HepG2 (cell line): Measurements from ENCODE around the gene LMAN2L. TPM values are rescaled to one million over a fixed set of nuclear protein-coding genes. Genes with fewer than 3 reads are reported as not detected.

Source experiments
- ATRX ChIP-seq: sonication (generic); formaldehyde crosslinking; IDR thresholded peaks from 2 replicates; pipeline ENCODE4 v1.4.0; 2020; ENCODE audit warnings: missing genetic modification reagents, borderline replicate concordance
- CBX1 ChIP-seq: IDR thresholded peaks from one replicate; pipeline ENCODE4 v1.6.1; 2016; ENCODE audit warnings: antibody characterized with exemption, low read depth
- CREB3 ChIP-seq: sonication (generic); formaldehyde crosslinking; IDR thresholded peaks from 2 replicates; pipeline ENCODE4 v1.5.0; 2020; ENCODE audit warnings: missing genetic modification reagents
- GZF1 ChIP-seq: sonication (generic); formaldehyde crosslinking; IDR thresholded peaks from 2 replicates; pipeline ENCODE4 v1.5.1; 2020; ENCODE audit warnings: mild to moderate bottlenecking, missing genetic modification reagents
- IRX3 ChIP-seq: sonication (generic); formaldehyde crosslinking; IDR thresholded peaks from 2 replicates; pipeline ENCODE4 v1.8.1; 2023; ENCODE audit warnings: mild to moderate bottlenecking, low read depth, missing genetic modification reagents, borderline replicate concordance
- MYNN ChIP-seq: sonication (generic); formaldehyde crosslinking; IDR thresholded peaks from 2 replicates; pipeline ENCODE4 v1.4.0; 2020; ENCODE audit warnings: mild to moderate bottlenecking, low read depth, missing genetic modification reagents
- NFATC3 ChIP-seq: sonication (generic); formaldehyde crosslinking; IDR thresholded peaks from 2 replicates; pipeline ENCODE4 v1.5.1; 2020; ENCODE audit warnings: mild to moderate bottlenecking, missing genetic modification reagents
- NR3C1 ChIP-seq: sonication (generic); formaldehyde crosslinking; IDR thresholded peaks from 2 replicates; pipeline ENCODE4 v1.4.0; 2020; ENCODE audit warnings: missing genetic modification reagents
- RCOR2 ChIP-seq: IDR thresholded peaks from 2 replicates; pipeline ENCODE4 v1.6.1; 2016; ENCODE audit warnings: missing biosample characterization, missing genetic modification reagents
- RFXAP ChIP-seq: sonication (generic); formaldehyde crosslinking; IDR thresholded peaks from 2 replicates; pipeline ENCODE4 v1.4.0; 2020; ENCODE audit warnings: missing genetic modification reagents, borderline replicate concordance
- RNF2 ChIP-seq: fragments of 450-650 bp; conservative IDR thresholded peaks from 2 replicates; pipeline ENCODE4 v1.6.1; 2016; ENCODE audit warnings: low read depth
- ZNF331 ChIP-seq: sonication (generic); formaldehyde crosslinking; IDR thresholded peaks from 2 replicates; pipeline ENCODE4 v1.4.0; 2020; ENCODE audit warnings: missing genetic modification reagents
- ZNF354B ChIP-seq: sonication (generic); formaldehyde crosslinking; IDR thresholded peaks from 2 replicates; pipeline ENCODE4 v1.8.0; 2022; ENCODE audit warnings: mild to moderate bottlenecking, missing genetic modification reagents
- ZNF557 ChIP-seq: sonication (generic); formaldehyde crosslinking; IDR thresholded peaks from 2 replicates; pipeline ENCODE4 v1.4.0; 2020; ENCODE audit warnings: missing genetic modification reagents
- ZNF574 ChIP-seq: sonication (generic); formaldehyde crosslinking; IDR thresholded peaks from 2 replicates; pipeline ENCODE4 v1.4.0; 2020; ENCODE audit warnings: missing genetic modification reagents
- ZNF580 ChIP-seq: IDR thresholded peaks from 2 replicates; pipeline ENCODE4 v1.6.1; 2016; ENCODE audit warnings: low read depth, borderline replicate concordance
- ZNF770 ChIP-seq: sonication (generic); formaldehyde crosslinking; IDR thresholded peaks from 2 replicates; pipeline ENCODE4 v1.5.0; 2020; ENCODE audit warnings: mild to moderate bottlenecking, missing genetic modification reagents
- ZNF790 ChIP-seq: sonication (generic); formaldehyde crosslinking; IDR thresholded peaks from 2 replicates; pipeline ENCODE4 v1.8.0; 2022; ENCODE audit warnings: missing genetic modification reagents, mild to moderate bottlenecking, borderline replicate concordance
- ZSCAN21 ChIP-seq: sonication (generic); formaldehyde crosslinking; IDR thresholded peaks from 2 replicates; pipeline ENCODE4 v1.8.0; 2022; ENCODE audit warnings: mild to moderate bottlenecking, missing genetic modification reagents, moderate library complexity, borderline replicate concordance
- polyA plus RNA-seq, 8 experiments: library from polyadenylated mRNA; depleted of rRNA in 3 of 8; stranded (reverse) in 7 of 8; unstranded in 1 of 8; fragments of >200 nt; fragmentation: Illumina TruSeq in 4 of 8; extraction: Trizol in 4 of 8; gene quantifications; 2 replicates each; pipeline versions ENCODE4 v1.2.1 to v1.2.3, GENCODE V29; 2011 to 2016; ENCODE audit warnings: low read depth in 4 of 8, missing spikeins in 1 of 8, mixed read lengths in 1 of 8; ENCODE audit not compliant: insufficient read depth in 1 of 8
- total RNA-seq, 5 experiments: library from RNA; depleted of rRNA; stranded (reverse); fragments of >200 nt; fragmentation: Illumina TruSeq; extraction: Trizol; gene quantifications; 2 replicates each; pipeline ENCODE4 v1.2.3, GENCODE V29; 2016; ENCODE audit warnings: low read depth in 1 of 5
- TF ChIP-seq, protein P1 (sequence below), 2 experiments: sonication (generic) in 1 of 2; formaldehyde crosslinking in 1 of 2; IDR thresholded peaks; 2 replicates each; pipeline versions ENCODE4 v1.4.0 to v1.6.1; 2018 to 2020; ENCODE audit warnings: missing genetic modification reagents in 2 of 2, borderline replicate concordance in 1 of 2, low read depth in 1 of 2, mild to moderate bottlenecking in 1 of 2, missing biosample characterization in 1 of 2
- TF ChIP-seq, protein P2 (sequence below): sonication (generic); formaldehyde crosslinking; IDR thresholded peaks from 2 replicates; pipeline ENCODE4 v1.8.0; 2022; ENCODE audit warnings: low read depth, missing genetic modification reagents

Gene LMAN2L
- total and polyA plus RNA-seq, 2 of the 13 experiments (the other 11 are each of a cell fraction or from before 2014, with no cell fraction given), result 39.1 to 57.9 TPM

DNA sequence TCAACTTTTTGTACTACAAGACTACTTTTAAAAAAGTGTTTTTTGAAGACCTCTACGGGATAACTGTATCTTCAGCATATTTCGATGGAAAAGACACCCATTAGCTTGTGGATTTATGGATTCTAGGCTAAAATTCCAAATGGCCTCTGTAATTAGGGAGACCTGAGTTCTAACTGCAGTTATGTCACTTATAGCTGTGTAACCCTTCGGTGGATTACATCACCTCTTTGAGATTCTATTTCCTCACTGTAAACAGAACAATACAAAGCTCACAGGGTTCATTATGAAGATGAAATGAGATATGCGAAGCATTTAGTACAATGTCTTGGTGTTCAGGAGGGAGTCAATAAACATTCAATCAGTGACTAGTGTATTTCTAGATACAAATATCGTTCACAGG is 24.2 kb downstream of the LMAN2L start (continued):
- TF ChIP-seq GZF1 (no peak), RCOR2 (CRISPR knock-in tag) (no peak), IRX3 (CRISPR knock-in tag) (no peak), ZNF580 (CRISPR knock-in tag) (no peak), NFATC3 (no peak), MYNN (CRISPR knock-in tag) (no peak), ZNF770 (no peak), ZNF574 (CRISPR knock-in tag) (no peak), ZNF331 (CRISPR knock-in tag) (0 out of 2 replicates have a peak, but pooled peaks have one; percentile 36), ZNF354B (CRISPR knock-in tag) (no peak), ZNF557 (no peak), RFXAP (CRISPR knock-in tag) (no peak), NR3C1 (CRISPR knock-in tag) (no peak), CBX1 (no peak), CREB3 (CRISPR knock-in tag) (no peak), ATRX (CRISPR knock-in tag) (no peak), ZNF790 (CRISPR knock-in tag) (no peak), RNF2 (no peak), ZSCAN21 (CRISPR knock-in tag) (no peak)
- TF ChIP-seq, protein P1, sequence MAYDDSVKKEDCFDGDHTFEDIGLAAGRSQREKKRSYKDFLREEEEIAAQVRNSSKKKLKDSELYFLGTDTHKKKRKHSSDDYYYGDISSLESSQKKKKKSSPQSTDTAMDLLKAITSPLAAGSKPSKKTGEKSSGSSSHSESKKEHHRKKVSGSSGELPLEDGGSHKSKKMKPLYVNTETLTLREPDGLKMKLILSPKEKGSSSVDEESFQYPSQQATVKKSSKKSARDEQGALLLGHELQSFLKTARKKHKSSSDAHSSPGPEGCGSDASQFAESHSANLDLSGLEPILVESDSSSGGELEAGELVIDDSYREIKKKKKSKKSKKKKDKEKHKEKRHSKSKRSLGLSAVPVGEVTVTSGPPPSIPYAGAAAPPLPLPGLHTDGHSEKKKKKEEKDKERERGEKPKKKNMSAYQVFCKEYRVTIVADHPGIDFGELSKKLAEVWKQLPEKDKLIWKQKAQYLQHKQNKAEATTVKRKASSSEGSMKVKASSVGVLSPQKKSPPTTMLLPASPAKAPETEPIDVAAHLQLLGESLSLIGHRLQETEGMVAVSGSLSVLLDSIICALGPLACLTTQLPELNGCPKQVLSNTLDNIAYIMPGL (CRISPR knock-in tag; IDR thresholded peaks at IDR 0.05; ENCODE audit: borderline replicate concordance in 1 of 2, low read depth in 1 of 2), result no peak
- TF ChIP-seq, protein P2, sequence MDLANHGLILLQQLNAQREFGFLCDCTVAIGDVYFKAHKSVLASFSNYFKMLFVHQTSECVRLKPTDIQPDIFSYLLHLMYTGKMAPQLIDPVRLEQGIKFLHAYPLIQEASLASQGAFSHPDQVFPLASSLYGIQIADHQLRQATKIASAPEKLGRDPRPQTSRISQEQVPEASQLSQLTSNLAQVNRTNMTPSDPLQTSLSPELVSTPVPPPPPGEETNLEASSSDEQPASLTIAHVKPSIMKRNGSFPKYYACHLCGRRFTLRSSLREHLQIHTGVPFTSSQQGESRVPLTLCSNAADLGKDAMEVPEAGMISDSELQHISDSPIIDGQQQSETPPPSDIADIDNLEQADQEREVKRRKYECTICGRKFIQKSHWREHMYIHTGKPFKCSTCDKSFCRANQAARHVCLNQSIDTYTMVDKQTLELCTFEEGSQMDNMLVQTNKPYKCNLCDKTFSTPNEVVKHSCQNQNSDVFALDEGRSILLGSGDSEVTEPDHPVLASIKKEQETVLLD (CRISPR knock-in tag), result no peak
